ENCODE results near the gene DNHD1.

DNA sequence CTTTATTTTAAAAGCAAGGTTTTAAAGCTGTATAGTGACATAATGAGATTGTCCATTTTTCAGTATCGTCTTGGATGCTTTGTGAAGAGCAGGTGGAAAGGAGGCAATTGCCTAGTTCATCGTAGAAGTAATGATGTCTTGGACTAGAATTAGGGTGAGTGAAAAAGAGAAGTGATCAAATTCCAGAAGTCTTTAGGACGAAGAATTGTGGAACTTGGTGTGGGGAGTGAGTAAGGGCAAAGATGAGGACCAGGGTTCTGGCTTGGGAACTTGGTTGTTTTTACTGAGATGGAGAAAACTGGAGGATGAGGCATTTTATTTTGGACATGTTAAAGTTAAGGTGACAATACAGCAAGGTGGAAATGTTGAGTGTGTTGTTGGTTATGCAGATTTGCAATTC lies 107.7 kb downstream of the DNHD1 start:
- TF ChIP-seq, protein P1, sequence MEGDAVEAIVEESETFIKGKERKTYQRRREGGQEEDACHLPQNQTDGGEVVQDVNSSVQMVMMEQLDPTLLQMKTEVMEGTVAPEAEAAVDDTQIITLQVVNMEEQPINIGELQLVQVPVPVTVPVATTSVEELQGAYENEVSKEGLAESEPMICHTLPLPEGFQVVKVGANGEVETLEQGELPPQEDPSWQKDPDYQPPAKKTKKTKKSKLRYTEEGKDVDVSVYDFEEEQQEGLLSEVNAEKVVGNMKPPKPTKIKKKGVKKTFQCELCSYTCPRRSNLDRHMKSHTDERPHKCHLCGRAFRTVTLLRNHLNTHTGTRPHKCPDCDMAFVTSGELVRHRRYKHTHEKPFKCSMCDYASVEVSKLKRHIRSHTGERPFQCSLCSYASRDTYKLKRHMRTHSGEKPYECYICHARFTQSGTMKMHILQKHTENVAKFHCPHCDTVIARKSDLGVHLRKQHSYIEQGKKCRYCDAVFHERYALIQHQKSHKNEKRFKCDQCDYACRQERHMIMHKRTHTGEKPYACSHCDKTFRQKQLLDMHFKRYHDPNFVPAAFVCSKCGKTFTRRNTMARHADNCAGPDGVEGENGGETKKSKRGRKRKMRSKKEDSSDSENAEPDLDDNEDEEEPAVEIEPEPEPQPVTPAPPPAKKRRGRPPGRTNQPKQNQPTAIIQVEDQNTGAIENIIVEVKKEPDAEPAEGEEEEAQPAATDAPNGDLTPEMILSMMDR (IDR thresholded peaks at IDR 0.05; ENCODE audit: insufficient read depth, low read length, poor library complexity, severe bottlenecking), result no peak
- no peak for TF ChIP-seq EZH2phosphoT487 (conservative IDR thresholded peaks at IDR 0.05; ENCODE audit: low read length)

Measured in SU-DHL-6 (cell line).